Mesenchymal stem cell (in vitro differentiated cells and primary cell): Measurements from ENCODE around the gene LBH.

Source experiments
- DNase-seq: peaks from one replicate; pipeline ENCODE4 v3.0.0-alpha.2; 2013
- H2AFZ ChIP-seq: one replicate; pipeline ENCODE4 v1.6.1; 2013; ENCODE audit warnings: low read depth, mild to moderate bottlenecking, control low read depth, inconsistent platforms, low read length, moderate library complexity
- H2AK5ac ChIP-seq: 2 replicates; pipeline ENCODE4 v1.6.1; 2013; ENCODE audit warnings: low read length, moderate library complexity, mild to moderate bottlenecking, inconsistent platforms; ENCODE audit not compliant: severe bottlenecking
- H2BK120ac ChIP-seq: one replicate; pipeline ENCODE4 v1.6.1; 2013; ENCODE audit warnings: low read depth, mild to moderate bottlenecking, inconsistent platforms, low read length, moderate library complexity
- H2BK12ac ChIP-seq, 2 experiments: one replicate each; pipeline ENCODE4 v1.6.1; 2013; ENCODE audit warnings: inconsistent platforms in 2 of 2, low read length in 2 of 2, mild to moderate bottlenecking in 2 of 2, moderate library complexity in 2 of 2, control low read depth in 1 of 2
- H2BK15ac ChIP-seq: one replicate; pipeline ENCODE4 v1.6.1; 2013; ENCODE audit warnings: mild to moderate bottlenecking, low read depth, inconsistent platforms; ENCODE audit not compliant: poor library complexity, severe bottlenecking
- H2BK5ac ChIP-seq: 2 replicates; pipeline ENCODE4 v1.6.1; 2013; ENCODE audit warnings: low read depth, mild to moderate bottlenecking, low read length, control low read depth, inconsistent platforms; ENCODE audit not compliant: poor library complexity, severe bottlenecking
- H3K14ac ChIP-seq, 2 experiments: one replicate each; pipeline ENCODE4 v1.6.1; 2013; ENCODE audit warnings: inconsistent platforms in 2 of 2, low read length in 2 of 2, control low read depth in 1 of 2, mild to moderate bottlenecking in 1 of 2, moderate library complexity in 1 of 2
- H3K18ac ChIP-seq, 2 experiments: one replicate each; pipeline ENCODE4 v1.6.1; 2013; ENCODE audit warnings: inconsistent platforms in 2 of 2, low read length in 2 of 2, control low read depth in 1 of 2, low read depth in 1 of 2, mild to moderate bottlenecking in 1 of 2
- H3K23ac ChIP-seq, 2 experiments: one replicate each; pipeline ENCODE4 v1.6.1; 2013; ENCODE audit warnings: inconsistent platforms in 2 of 2, low read length in 2 of 2, mild to moderate bottlenecking in 2 of 2, moderate library complexity in 2 of 2, control low read depth in 1 of 2
- H3K27ac ChIP-seq: 2 replicates; pipeline ENCODE4 v1.5.1; 2013; ENCODE audit warnings: mild to moderate bottlenecking, moderate library complexity, low read length, control low read depth, inconsistent platforms; ENCODE audit not compliant: poor library complexity, severe bottlenecking
- H3K27me3 ChIP-seq, 2 experiments: 2 replicates each; pipeline versions ENCODE4 v1.6.1 to v1.7.0; 2013; ENCODE audit warnings: low read length in 2 of 2, mild to moderate bottlenecking in 2 of 2, moderate library complexity in 2 of 2, control low read depth in 1 of 2, inconsistent platforms in 1 of 2; ENCODE audit not compliant: control insufficient read depth in 1 of 2, insufficient read depth in 1 of 2
- H3K36me3 ChIP-seq, 2 experiments: 2 replicates each; pipeline versions ENCODE4 v1.6.1 to v1.7.0; 2013; ENCODE audit warnings: low read length in 2 of 2, control low read depth in 1 of 2, inconsistent platforms in 1 of 2, low read depth in 1 of 2, mild to moderate bottlenecking in 1 of 2; ENCODE audit not compliant: insufficient read depth in 2 of 2, control insufficient read depth in 1 of 2
- H3K4ac ChIP-seq, 2 experiments: one replicate each; pipeline ENCODE4 v1.6.1; 2013; ENCODE audit warnings: inconsistent platforms in 2 of 2, low read length in 2 of 2, mild to moderate bottlenecking in 2 of 2, moderate library complexity in 2 of 2, control low read depth in 1 of 2, low read depth in 1 of 2
- H3K4me1 ChIP-seq: 2 replicates; pipeline ENCODE4 v1.6.1; 2013; ENCODE audit warnings: low read depth, low read length, control low read depth; ENCODE audit not compliant: control insufficient read depth, insufficient read depth
- H3K4me2 ChIP-seq: 2 replicates; pipeline ENCODE4 v1.6.1; 2013; ENCODE audit warnings: low read length, mild to moderate bottlenecking, inconsistent platforms; ENCODE audit not compliant: poor library complexity, severe bottlenecking
- H3K4me3 ChIP-seq, 2 experiments: 2 replicates each; pipeline versions ENCODE4 v1.5.1 to v1.7.0; 2013; ENCODE audit warnings: low read length in 2 of 2, mild to moderate bottlenecking in 2 of 2, control low read depth in 1 of 2, low read depth in 1 of 2; ENCODE audit not compliant: insufficient read depth in 1 of 2
- H3K79me1 ChIP-seq: replicated peaks from 2 replicates; pipeline ENCODE4 v1.6.1; 2013; ENCODE audit warnings: mild to moderate bottlenecking, control low read depth, low read length, inconsistent platforms; ENCODE audit not compliant: poor library complexity, severe bottlenecking
- H3K9ac ChIP-seq: 2 replicates; pipeline ENCODE4 v1.7.0; 2013; ENCODE audit warnings: mild to moderate bottlenecking, low read length, moderate library complexity
- H3K9me3 ChIP-seq: 2 replicates; pipeline ENCODE4 v1.7.0; 2013; ENCODE audit warnings: mild to moderate bottlenecking, low read length; ENCODE audit not compliant: control insufficient read depth
- H4K8ac ChIP-seq: one replicate; pipeline ENCODE4 v1.6.1; 2013; ENCODE audit warnings: inconsistent platforms, mild to moderate bottlenecking, low read length, moderate library complexity
- H4K91ac ChIP-seq: one replicate; pipeline ENCODE4 v1.6.1; 2013; ENCODE audit warnings: mild to moderate bottlenecking, low read length, inconsistent platforms
- whole genome bisulfite sequencing: methylation state at CpG from one replicate; pipeline ENCODE4 v1.1.7; 2013; ENCODE audit warnings: mixed read lengths; 5-methylcytosine and 5-hydroxymethylcytosine counted together

Gene LBH

GRCh38 chr2:30201990-30202389 lies 29.3 kb upstream of the LBH start:
- H3K4me2 ChIP-seq, result no peak overlapping the region
- H2AFZ ChIP-seq, result no peak overlapping the region
- H2BK120ac ChIP-seq, result no peak overlapping the region
- no peaks in the 10 kb centered on the region for H3K9me3 ChIP-seq
- no peak overlapping the region for H2BK15ac ChIP-seq
- no peaks in the 10 kb centered on the region for H3K4me1 ChIP-seq
- no peak overlapping the region for H3K27ac ChIP-seq
- peaks cover 6 to 27% of the 10 kb centered on the region in 2 experiments for H3K27me3 ChIP-seq
- H3K23ac ChIP-seq, result no peak overlapping the region
- H2BK5ac ChIP-seq, result no peak overlapping the region
- no peak overlapping the region for H3K4ac ChIP-seq
- no peaks in the 10 kb centered on the region for H3K79me1 ChIP-seq
- no peak for DNase-seq
- no peak overlapping the region for H2BK12ac ChIP-seq
- no peak overlapping the region for H4K8ac ChIP-seq
- no peaks in the 10 kb centered on the region for H3K36me3 ChIP-seq
- H4K91ac ChIP-seq, result no peak overlapping the region
- H3K14ac ChIP-seq, result no peak overlapping the region
- H2AK5ac ChIP-seq, result no peak overlapping the region
- H3K9ac ChIP-seq, result no peak overlapping the region
- H3K4me3 ChIP-seq, result no peak overlapping the region
- no peak overlapping the region for H3K18ac ChIP-seq
- WGBS, result 63% methylated on average over 1 of the region's 1 CpG

GRCh38 chr2:30203156-30203555 lies 28.2 kb upstream of the LBH start:
- Histone ChIP-seq H3K4me1 (no peaks in the 10 kb centered on the region), H4K91ac (no peak overlapping the region), H2AFZ (no peak overlapping the region), H2BK15ac (no peak overlapping the region), H3K27ac (no peak overlapping the region), H3K4me3 (no peak overlapping the region), H3K9me3 (no peaks in the 10 kb centered on the region), H3K14ac (no peak overlapping the region), H3K79me1 (no peaks in the 10 kb centered on the region), H2BK120ac (no peak overlapping the region), H2AK5ac (no peak overlapping the region), H3K18ac (no peak overlapping the region), H3K9ac (no peak overlapping the region), H3K4ac (no peak overlapping the region), H2BK5ac (no peak overlapping the region), H3K23ac (no peak overlapping the region), H3K27me3 (peaks cover 6 to 33% of the 10 kb centered on the region in 2 experiments), H4K8ac (no peak overlapping the region), H2BK12ac (no peak overlapping the region), H3K36me3 (no peaks in the 10 kb centered on the region), H3K4me2 (no peak overlapping the region)
- no peak for DNase-seq
- 88% methylated on average over 7 of the region's 7 CpGs for WGBS

- Histone ChIP-seq H3K23ac (no peak overlapping the region), H3K36me3 (no peaks in the 10 kb centered on the region), H3K27ac (no peak overlapping the region), H3K4me1 (no peaks in the 10 kb centered on the region), H3K27me3 (peaks cover 10 to 33% of the 10 kb centered on the region in 2 experiments), H2AK5ac (no peak overlapping the region), H3K18ac (no peak overlapping the region), H4K91ac (no peak overlapping the region), H3K4me2 (no peak overlapping the region), H2BK15ac (no peak overlapping the region), H3K4ac (no peak overlapping the region), H4K8ac (no peak overlapping the region), H3K79me1 (no peaks in the 10 kb centered on the region), H3K9me3 (no peaks in the 10 kb centered on the region), H2BK120ac (no peak overlapping the region), H2BK5ac (no peak overlapping the region), H3K4me3 (no peak overlapping the region), H3K9ac (no peak overlapping the region), H3K14ac (no peak overlapping the region), H2AFZ (no peak overlapping the region), H2BK12ac (no peak overlapping the region)
- WGBS, result 86% methylated on average over 4 of the region's 4 CpGs
- DNase-seq, result no peak
These were observed 27.1 kb upstream of the LBH start for GRCh38 chr2:30204281-30204680.

- H3K4me3 ChIP-seq, result no peak overlapping the region
- no peak overlapping the region for H2BK5ac ChIP-seq
- H3K36me3 ChIP-seq, result no peaks in the 10 kb centered on the region
- H4K91ac ChIP-seq, result no peak overlapping the region
- H2AFZ ChIP-seq, result no peak overlapping the region
- no peak overlapping the region for H2BK12ac ChIP-seq
- H2BK120ac ChIP-seq, result no peak overlapping the region
- no peak overlapping the region for H3K14ac ChIP-seq
- H2BK15ac ChIP-seq, result no peak overlapping the region
- H3K4me1 ChIP-seq, result no peaks in the 10 kb centered on the region
- H3K27ac ChIP-seq, result no peak overlapping the region
- no peak overlapping the region for H4K8ac ChIP-seq
- no peak overlapping the region for H2AK5ac ChIP-seq
- no peaks in the 10 kb centered on the region for H3K9me3 ChIP-seq
- DNase-seq, result no peak
- H3K4ac ChIP-seq, result no peak overlapping the region
- WGBS, result no CpG with 5 or more reads among the region's 1 CpG
- H3K79me1 ChIP-seq, result no peaks in the 10 kb centered on the region
- H3K23ac ChIP-seq, result no peak overlapping the region
- no peak overlapping the region for H3K9ac ChIP-seq
- H3K18ac ChIP-seq, result no peak overlapping the region
- H3K4me2 ChIP-seq, result no peak overlapping the region
- peaks cover 10 to 33% of the 10 kb centered on the region in 2 experiments for H3K27me3 ChIP-seq
These were observed 25.9 kb upstream of the LBH start for GRCh38 chr2:30205456-30205855.
